Measurements from ENCODE around the gene CAPN5. TPM values are rescaled to one million over a fixed set of nuclear protein-coding genes. Genes with fewer than 3 reads are reported as not detected.
A peak's percentile ranks its signal among the peaks of the same experiment; 100 is the strongest.
"Not testable (repeated sequence)": the region's sequence is repeated elsewhere in the genome, so short reads cannot be mapped to it uniquely, and the experiment has no call there.

The CAPN5 gene
- total and polyA plus RNA-seq, 4 donors: 6.5 to 25.8 (median 18.2) TPM

- H3K9me3 ChIP-seq (ENCODE audit: control insufficient read depth in 4 of 4, low read length in 3 of 4); H3K9ac ChIP-seq (ENCODE audit: low read depth in 1 of 2, low read length in 2 of 2); H3K27me3 ChIP-seq (ENCODE audit: control insufficient read depth in 4 of 4, insufficient read depth in 4 of 4, low read length in 3 of 4); DNase-seq (ENCODE audit: low spot score); H3K4me3 ChIP-seq (ENCODE audit: low read depth in 1 of 3, low read length in 3 of 3); H3K36me3 ChIP-seq (ENCODE audit: control insufficient read depth in 4 of 4, insufficient read depth in 3 of 4, low read depth in 1 of 4, low read length in 3 of 4): not testable (repeated sequence)
- WGBS: 45% methylated on average over 4 of the region's 4 CpGs
- TF ChIP-seq REST (IDR thresholded peaks at IDR 0.05): peak; percentile 46
- peak; percentile 96 for TF ChIP-seq FOXA1 (IDR thresholded peaks at IDR 0.05)
- TF ChIP-seq, protein P1, sequence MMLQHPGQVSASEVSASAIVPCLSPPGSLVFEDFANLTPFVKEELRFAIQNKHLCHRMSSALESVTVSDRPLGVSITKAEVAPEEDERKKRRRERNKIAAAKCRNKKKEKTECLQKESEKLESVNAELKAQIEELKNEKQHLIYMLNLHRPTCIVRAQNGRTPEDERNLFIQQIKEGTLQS (IDR thresholded peaks at IDR 0.05): peak; percentile 68
- TF ChIP-seq JUND (IDR thresholded peaks at IDR 0.05): peak; percentile 41 to 76
- peak; percentile 60 for TF ChIP-seq ZBTB33 (IDR thresholded peaks at IDR 0.05)
- peak; percentile 83 for TF ChIP-seq YY1 (IDR thresholded peaks at IDR 0.05)
- TF ChIP-seq EGR1 (IDR thresholded peaks at IDR 0.05; ENCODE audit: low read depth in 2 of 2): peak in 1 of 2 donors; percentile 28
- TF ChIP-seq FOXA2 (IDR thresholded peaks at IDR 0.05): peak; percentile 99
- TF ChIP-seq RXRA (IDR thresholded peaks at IDR 0.05): peak; percentile 67 to 85
- TF ChIP-seq HNF4A (conservative IDR thresholded peaks at IDR 0.05): peak; percentile 64 to 74
- peak; percentile 82 for TF ChIP-seq SP1 (IDR thresholded peaks at IDR 0.05)
- peak overlapping the region; percentile 66 for H3K27ac ChIP-seq (ENCODE audit: low read depth in 1 of 2, low read length in 2 of 2)
- H3K4me1 ChIP-seq (ENCODE audit: control insufficient read depth in 4 of 4, insufficient read depth in 4 of 4, low read length in 3 of 4): peaks cover 11 to 50% (median 36%) of the 10 kb centered on the region in 4 donors
These were observed 5.5 kb upstream of the CAPN5 start for GRCh38 chr11:77061258-77061657.

GRCh38 chr11:77062924-77063323 lies 3.8 kb upstream of the CAPN5 start:
- no peaks in the 10 kb centered on the region for H3K9me3 ChIP-seq (ENCODE audit: control insufficient read depth in 4 of 4, low read length in 3 of 4)
- DNase-seq (ENCODE audit: low spot score): no peak
- H3K36me3 ChIP-seq (ENCODE audit: control insufficient read depth in 4 of 4, insufficient read depth in 3 of 4, low read depth in 1 of 4, low read length in 3 of 4): no peaks in the 10 kb centered on the region
- peak overlapping the region; percentile 23 to 31 for H3K27ac ChIP-seq (ENCODE audit: low read depth in 1 of 2, low read length in 2 of 2)
- peaks cover 11 to 55% (median 42%) of the 10 kb centered on the region in 4 donors for H3K4me1 ChIP-seq (ENCODE audit: control insufficient read depth in 4 of 4, insufficient read depth in 4 of 4, low read length in 3 of 4)
- H3K27me3 ChIP-seq (ENCODE audit: control insufficient read depth in 4 of 4, insufficient read depth in 4 of 4, low read length in 3 of 4): no peaks in the 10 kb centered on the region
- TF ChIP-seq HNF4G (IDR thresholded peaks at IDR 0.05): no peak
- no peak for TF ChIP-seq EGR1 (IDR thresholded peaks at IDR 0.05; ENCODE audit: low read depth in 2 of 2)
- TF ChIP-seq, protein P1 (IDR thresholded peaks at IDR 0.05): no peak
- TF ChIP-seq RXRA (IDR thresholded peaks at IDR 0.05): no peak
- peak; percentile 43 to 56 for TF ChIP-seq RAD21 (IDR thresholded peaks at IDR 0.05)
- peak; percentile 31 for TF ChIP-seq CTCF (IDR thresholded peaks at IDR 0.05; ENCODE audit: low read depth, low read length, missing input control)
- peak; percentile 20 for TF ChIP-seq YY1 (IDR thresholded peaks at IDR 0.05)
- no peak for TF ChIP-seq JUND (IDR thresholded peaks at IDR 0.05)
- no peak overlapping the region for H3K9ac ChIP-seq (ENCODE audit: low read depth in 1 of 2, low read length in 2 of 2)
- no peak overlapping the region for H3K4me3 ChIP-seq (ENCODE audit: low read depth in 1 of 3, low read length in 3 of 3)

Data from liver (tissue), 9 donors.